Measurements from ENCODE around the gene GAREM1.

GAREM1 gene

GRCh38 chr18:32425466-32425865, 45.2 kb downstream of the GAREM1 start:
- DNase-seq (ENCODE audit: low spot score): no peak

- no peak for DNase-seq (ENCODE audit: low spot score)
Observed at GRCh38 chr18:32424696-32425095, 46.0 kb downstream of the GAREM1 start.

- no peak for DNase-seq (ENCODE audit: low spot score)
Observed at GRCh38 chr18:32422978-32423740, 47.5 kb downstream of the GAREM1 start.

GRCh38 chr18:32422201-32422600, 48.5 kb downstream of the GAREM1 start:
- no peak for DNase-seq (ENCODE audit: low spot score)

GRCh38 chr18:32420084-32420750, 50.5 kb downstream of the GAREM1 start:
- DNase-seq (ENCODE audit: low spot score): no peak

GRCh38 chr18:32418148-32418547, 52.5 kb downstream of the GAREM1 start:
- DNase-seq (ENCODE audit: low spot score): no peak

- DNase-seq (ENCODE audit: low spot score): no peak
Observed at GRCh38 chr18:32405588-32405987, 65.1 kb downstream of the GAREM1 start.

- no peak for DNase-seq (ENCODE audit: low spot score)
Observed at GRCh38 chr18:32401621-32402020, 69.1 kb downstream of the GAREM1 start.

GRCh38 chr18:32393407-32393806, 77.3 kb downstream of the GAREM1 start:
- no peak for DNase-seq (ENCODE audit: low spot score)

- no peak for DNase-seq (ENCODE audit: low spot score)
Observed at GRCh38 chr18:32391126-32391525, 79.6 kb downstream of the GAREM1 start.

- DNase-seq (ENCODE audit: low spot score): no peak
Observed at GRCh38 chr18:32389858-32390257, 80.8 kb downstream of the GAREM1 start.

- no peak for DNase-seq (ENCODE audit: low spot score)
Observed at GRCh38 chr18:32389191-32389590, 81.5 kb downstream of the GAREM1 start.

GRCh38 chr18:32386471-32386870, 84.2 kb downstream of the GAREM1 start:
- DNase-seq (ENCODE audit: low spot score): no peak

- no peak for DNase-seq (ENCODE audit: low spot score)
Observed at GRCh38 chr18:32383050-32383819, 87.4 kb downstream of the GAREM1 start.

GRCh38 chr18:32381761-32382160, 88.9 kb downstream of the GAREM1 start:
- DNase-seq (ENCODE audit: low spot score): no peak

GRCh38 chr18:32380559-32380958, 90.1 kb downstream of the GAREM1 start:
- DNase-seq (ENCODE audit: low spot score): no peak

- no peak for DNase-seq (ENCODE audit: low spot score)
Observed at GRCh38 chr18:32379891-32380290, 90.8 kb downstream of the GAREM1 start.

- no peak for DNase-seq (ENCODE audit: low spot score)
Observed at GRCh38 chr18:32378705-32379104, 92.0 kb downstream of the GAREM1 start.

GRCh38 chr18:32373995-32374394, 96.7 kb downstream of the GAREM1 start:
- DNase-seq (ENCODE audit: low spot score): no peak

- no peak for DNase-seq (ENCODE audit: low spot score)
Observed at GRCh38 chr18:32373505-32373904, 97.2 kb downstream of the GAREM1 start.

- no peak for DNase-seq (ENCODE audit: low spot score)
Observed at GRCh38 chr18:32372381-32373061, 98.2 kb downstream of the GAREM1 start.

GRCh38 chr18:32372047-32372380, 98.7 kb downstream of the GAREM1 start:
- DNase-seq (ENCODE audit: low spot score): no peak
